DMS153 (cell line): ENCODE measurements around the gene ZNF892.
"Not testable (repeated sequence)": the region's sequence is repeated elsewhere in the genome, so short reads cannot be mapped to it uniquely, and the experiment has no call there.

Experiments used
- DNase-seq: peaks from one replicate; lab custom pipeline; 2025; lab: John Stamatoyannopoulos, UW

The ZNF892 gene

GRCh38 chr2:95225658-95226057, 18.3 kb downstream of the ZNF892 start:
- no peak for DNase-seq

- DNase-seq, result peak; percentile 6
These were observed 24.4 kb downstream of the ZNF892 start for GRCh38 chr2:95231723-95232122.

DNA sequence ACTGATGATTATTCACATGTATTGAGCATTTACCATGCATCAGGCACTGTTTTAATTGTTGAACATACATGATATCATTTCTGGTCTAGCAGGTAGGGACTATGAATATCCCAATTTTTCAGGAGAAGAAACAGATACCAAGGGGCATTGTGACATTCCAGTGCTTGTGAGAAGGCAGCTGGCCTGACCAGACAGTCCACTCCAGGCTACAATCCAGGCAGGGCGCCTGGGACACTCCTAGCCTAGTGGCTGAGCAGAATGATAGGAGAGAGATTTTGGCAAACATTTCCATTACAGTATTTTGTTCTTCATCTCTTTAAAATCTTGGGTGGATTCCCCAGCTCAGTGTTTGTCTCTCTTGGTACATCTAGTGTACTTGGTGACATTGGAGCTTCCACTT, 24.9 kb downstream of the ZNF892 start:
- DNase-seq, result no peak

- no peak for DNase-seq
These were observed 27.0 kb downstream of the ZNF892 start for GRCh38 chr2:95234286-95234785.

- no peak for DNase-seq
These were observed 27.5 kb downstream of the ZNF892 start for GRCh38 chr2:95234816-95235215.

GRCh38 chr2:95238131-95238530, 30.8 kb downstream of the ZNF892 start:
- no peak for DNase-seq

GRCh38 chr2:95240091-95240490, 32.8 kb downstream of the ZNF892 start:
- DNase-seq, result no peak

DNA sequence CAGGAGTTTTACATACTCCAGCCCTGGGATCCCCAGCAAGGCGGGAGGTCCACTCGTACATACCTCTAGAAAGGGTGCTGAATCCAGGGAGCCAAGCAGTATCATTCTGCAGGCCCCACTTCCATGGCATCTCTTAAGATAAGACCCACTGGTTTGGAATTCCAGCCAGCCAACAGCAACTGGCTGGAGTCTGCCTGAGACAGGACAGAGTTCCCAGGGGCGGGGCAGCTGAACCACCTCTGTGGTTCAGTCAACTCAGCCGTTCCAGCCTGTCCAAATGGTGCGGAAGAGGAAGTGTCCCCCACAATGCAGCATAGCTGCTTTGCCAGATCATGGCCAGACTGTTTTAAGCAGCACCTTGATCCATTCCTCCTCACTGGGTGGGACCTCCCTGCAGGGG, 33.2 kb downstream of the ZNF892 start:
- no peak for DNase-seq

DNA sequence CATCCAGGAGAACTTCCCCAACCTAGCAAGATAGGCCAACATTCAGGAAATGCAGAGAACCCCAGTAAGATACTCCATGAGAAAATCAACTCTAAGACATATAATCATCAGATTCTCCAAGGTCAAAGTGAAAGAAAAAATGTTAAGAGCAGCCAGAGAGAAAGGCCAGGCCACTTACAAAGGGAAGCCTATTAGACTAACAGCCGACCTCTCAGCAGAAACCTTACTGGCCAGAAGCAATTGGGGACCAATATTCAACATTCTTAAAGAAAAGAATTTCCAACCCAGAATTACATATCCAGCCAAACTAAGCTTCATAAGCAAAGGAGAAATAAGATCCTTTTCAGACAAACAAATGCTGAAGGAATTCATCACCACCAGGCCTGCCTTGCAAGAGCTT, 34.8 kb downstream of the ZNF892 start:
- not testable (repeated sequence) for DNase-seq
